ENCODE results near the gene LMO3.

DNA sequence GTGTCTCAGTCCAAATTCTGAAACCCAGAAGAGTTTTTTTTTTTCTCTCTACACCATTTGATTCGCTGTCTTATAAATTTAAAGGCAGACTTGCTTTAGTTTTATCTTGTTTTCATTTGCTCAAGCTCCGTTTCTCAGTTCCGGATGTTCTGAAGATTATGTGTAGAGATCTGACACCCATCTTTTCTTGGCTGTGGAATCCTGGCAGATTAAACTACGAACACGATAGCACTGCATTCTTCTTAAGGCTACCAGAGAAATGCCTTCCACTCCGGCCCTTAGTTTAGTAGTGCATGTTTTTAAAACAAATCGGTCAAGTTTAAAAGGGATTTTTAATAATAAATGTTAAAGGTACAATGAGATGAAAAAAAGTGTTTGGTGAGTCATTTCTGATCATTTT lies 106.4 kb downstream of the LMO3 start:
- TF ChIP-seq, protein P1, sequence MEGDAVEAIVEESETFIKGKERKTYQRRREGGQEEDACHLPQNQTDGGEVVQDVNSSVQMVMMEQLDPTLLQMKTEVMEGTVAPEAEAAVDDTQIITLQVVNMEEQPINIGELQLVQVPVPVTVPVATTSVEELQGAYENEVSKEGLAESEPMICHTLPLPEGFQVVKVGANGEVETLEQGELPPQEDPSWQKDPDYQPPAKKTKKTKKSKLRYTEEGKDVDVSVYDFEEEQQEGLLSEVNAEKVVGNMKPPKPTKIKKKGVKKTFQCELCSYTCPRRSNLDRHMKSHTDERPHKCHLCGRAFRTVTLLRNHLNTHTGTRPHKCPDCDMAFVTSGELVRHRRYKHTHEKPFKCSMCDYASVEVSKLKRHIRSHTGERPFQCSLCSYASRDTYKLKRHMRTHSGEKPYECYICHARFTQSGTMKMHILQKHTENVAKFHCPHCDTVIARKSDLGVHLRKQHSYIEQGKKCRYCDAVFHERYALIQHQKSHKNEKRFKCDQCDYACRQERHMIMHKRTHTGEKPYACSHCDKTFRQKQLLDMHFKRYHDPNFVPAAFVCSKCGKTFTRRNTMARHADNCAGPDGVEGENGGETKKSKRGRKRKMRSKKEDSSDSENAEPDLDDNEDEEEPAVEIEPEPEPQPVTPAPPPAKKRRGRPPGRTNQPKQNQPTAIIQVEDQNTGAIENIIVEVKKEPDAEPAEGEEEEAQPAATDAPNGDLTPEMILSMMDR (IDR thresholded peaks at IDR 0.05): no peak
- TF ChIP-seq POLR2A (IDR thresholded peaks at IDR 0.05) (no peak), EP300 (IDR thresholded peaks at IDR 0.05) (no peak)
